NCI-H2196 (cell line): ENCODE measurements around the gene PCED1A.
A peak's percentile ranks its signal among the peaks of the same experiment; 100 is the strongest.

Source experiments
- DNase-seq: peaks from one replicate; lab custom pipeline; 2025; ENCODE audit not compliant: unreplicated experiment; lab: John Stamatoyannopoulos, UW

The PCED1A gene

GRCh38 chr20:2840138-2840966 is at the start of gene PCED1A, which contains the start of gene VPS16:
Gene PCED1A (minus strand): TSS chr20:2840655. CDS start chr20:2839912, 743 bp downstream.
Gene VPS16 (plus strand): TSS chr20:2840745. CDS start chr20:2840775, 30 bp downstream.
- peak; percentile 87 for DNase-seq

- no peak for DNase-seq
Measured at GRCh38 chr20:2889797-2890196, 49.3 kb upstream of the PCED1A start.

- DNase-seq: no peak
Measured at GRCh38 chr20:2889209-2889608, 48.8 kb upstream of the PCED1A start.

- no peak for DNase-seq
Measured at GRCh38 chr20:2888224-2888955, 47.9 kb upstream of the PCED1A start.

- DNase-seq: no peak
Measured at GRCh38 chr20:2887715-2888114, 47.3 kb upstream of the PCED1A start.

- DNase-seq: no peak
Measured at GRCh38 chr20:2883726-2884637, 43.5 kb upstream of the PCED1A start.

- no peak for DNase-seq
Measured at GRCh38 chr20:2880650-2881049, 40.2 kb upstream of the PCED1A start.

GRCh38 chr20:2879146-2879545 is 38.7 kb upstream of the PCED1A start:
- no peak for DNase-seq

- DNase-seq: no peak
Measured at GRCh38 chr20:2878515-2878914, 38.1 kb upstream of the PCED1A start.

- DNase-seq: no peak
Measured at GRCh38 chr20:2875690-2876203, 35.3 kb upstream of the PCED1A start.

- DNase-seq: no peak
Measured at GRCh38 chr20:2874456-2874855, 34.0 kb upstream of the PCED1A start.

GRCh38 chr20:2873747-2874041 is 33.2 kb upstream of the PCED1A start:
- no peak for DNase-seq

GRCh38 chr20:2873010-2873746 is 32.7 kb upstream of the PCED1A start, which contains the start of gene PTPRA:
Gene PTPRA (plus strand): TSS chr20:2873481. CDS start chr20:2964278, 90,797 bp downstream.
- peak; percentile 94 for DNase-seq

- DNase-seq: peak; percentile 47
Measured at GRCh38 chr20:2872459-2873009, 32.1 kb upstream of the PCED1A start.

- no peak for DNase-seq
Measured at GRCh38 chr20:2871661-2872458, 31.4 kb upstream of the PCED1A start.

GRCh38 chr20:2871111-2871465 is 30.6 kb upstream of the PCED1A start:
- no peak for DNase-seq

- no peak for DNase-seq
Measured at GRCh38 chr20:2869381-2869780, 28.9 kb upstream of the PCED1A start.

- DNase-seq: no peak
Measured at GRCh38 chr20:2867081-2867864, 26.8 kb upstream of the PCED1A start.
